SIG-M5 treated with dmso at 0.1 percent for 504 hours (cell line): ENCODE results near the gene PTPN22.
A peak's percentile ranks its signal among the peaks of the same experiment; 100 is the strongest.

Source experiments
- DNase-seq: peaks from one replicate; lab custom pipeline; 2025; ENCODE audit not compliant: unreplicated experiment; lab: John Stamatoyannopoulos, UW

Gene PTPN22

GRCh38 chr1:113804421-113805255, 66.9 kb downstream of the PTPN22 start:
- DNase-seq, result peak; percentile 63

DNA sequence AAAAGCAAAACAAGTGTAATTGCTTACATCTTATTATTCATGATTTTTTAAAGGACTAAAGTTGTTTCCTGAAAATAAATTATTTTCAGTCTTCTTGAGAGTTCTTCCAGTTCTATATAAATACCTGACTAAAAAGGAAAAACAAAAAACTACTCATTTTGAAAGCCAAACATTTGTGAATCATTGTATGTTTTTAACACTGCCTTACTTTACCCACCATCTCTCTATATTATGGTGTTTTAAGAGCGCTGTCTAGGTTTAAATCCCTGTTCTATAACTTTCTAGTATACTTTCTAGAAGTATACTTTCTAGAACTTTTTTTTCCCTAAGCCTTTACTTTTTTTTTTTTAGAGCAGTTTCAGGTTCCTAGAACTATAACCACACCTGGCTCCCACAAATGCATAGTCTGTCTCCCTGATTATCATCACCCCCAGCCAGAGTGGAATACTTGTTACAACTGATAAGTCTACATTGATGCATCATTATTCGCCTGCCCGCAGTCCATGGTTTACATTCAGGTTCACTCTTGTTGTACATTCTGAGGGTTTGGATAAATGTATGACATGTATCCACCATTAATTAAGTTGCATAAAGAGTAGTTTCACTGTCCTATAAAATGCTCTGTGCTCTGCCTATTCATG, 69.0 kb downstream of the PTPN22 start:
- no peak for DNase-seq

GRCh38 chr1:113800487-113800886, 71.0 kb downstream of the PTPN22 start:
- DNase-seq, result no peak

DNA sequence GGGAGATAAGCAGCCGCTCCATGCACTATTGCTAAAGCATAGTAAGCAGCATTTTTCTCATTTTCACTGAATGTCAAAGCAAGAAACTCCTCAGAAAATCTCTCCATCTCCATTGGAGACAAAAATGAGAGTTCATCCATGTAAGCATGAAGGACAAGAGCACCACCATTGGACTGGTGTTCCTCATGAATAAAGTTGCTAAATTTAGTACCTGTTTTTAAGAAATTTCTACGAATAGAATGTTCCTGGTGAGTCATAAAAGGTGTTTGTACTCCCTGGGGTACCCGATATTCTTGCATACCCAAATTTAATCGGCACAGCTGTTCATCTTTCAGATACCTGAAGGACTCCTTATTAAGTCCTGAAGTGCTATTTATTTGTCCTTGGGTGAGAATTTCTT, 74.0 kb downstream of the PTPN22 start:
- no peak for DNase-seq

- no peak for DNase-seq
These were observed 77.4 kb downstream of the PTPN22 start for GRCh38 chr1:113793878-113794834.

DNA sequence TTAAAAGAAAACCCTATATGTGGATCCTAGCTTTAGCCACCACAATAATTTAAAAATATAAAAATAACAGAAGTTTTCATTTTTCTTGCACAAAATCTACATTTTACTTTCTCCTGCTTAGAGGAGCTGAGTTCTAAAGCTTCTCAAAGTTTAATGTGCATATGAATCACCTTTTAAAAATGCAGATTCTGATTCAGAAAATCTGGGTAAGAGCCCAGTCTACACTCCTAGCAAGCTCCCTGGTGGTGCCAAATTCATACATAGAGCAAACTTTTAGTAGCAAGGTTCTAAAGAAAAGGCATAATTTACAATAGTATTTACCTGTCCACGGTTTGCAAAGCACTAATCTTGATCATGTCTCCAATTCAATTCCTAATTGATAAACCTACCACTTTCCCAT, 78.5 kb downstream of the PTPN22 start:
- DNase-seq, result no peak

GRCh38 chr1:113792471-113792870, 79.0 kb downstream of the PTPN22 start:
- no peak for DNase-seq

GRCh38 chr1:113788802-113789201, 82.7 kb downstream of the PTPN22 start:
- no peak for DNase-seq

DNA sequence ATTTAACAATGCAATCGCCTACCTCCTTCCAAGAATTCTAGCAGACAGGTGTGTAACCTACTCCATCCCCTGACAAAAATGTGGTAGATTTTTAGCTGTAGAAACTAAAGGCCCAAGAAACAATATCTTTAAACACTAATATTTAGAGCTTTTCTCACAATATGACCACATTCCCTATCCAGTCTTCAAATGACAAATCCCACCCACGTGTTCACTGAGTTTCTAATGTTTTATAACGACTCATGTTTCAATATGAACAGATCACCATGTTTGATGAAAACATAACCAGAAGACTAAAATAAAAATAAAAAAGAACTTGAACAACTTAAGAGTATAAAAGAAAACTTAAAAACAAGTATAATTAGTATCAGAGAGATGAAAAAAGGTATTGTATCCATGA, 83.8 kb downstream of the PTPN22 start:
- no peak for DNase-seq

DNA sequence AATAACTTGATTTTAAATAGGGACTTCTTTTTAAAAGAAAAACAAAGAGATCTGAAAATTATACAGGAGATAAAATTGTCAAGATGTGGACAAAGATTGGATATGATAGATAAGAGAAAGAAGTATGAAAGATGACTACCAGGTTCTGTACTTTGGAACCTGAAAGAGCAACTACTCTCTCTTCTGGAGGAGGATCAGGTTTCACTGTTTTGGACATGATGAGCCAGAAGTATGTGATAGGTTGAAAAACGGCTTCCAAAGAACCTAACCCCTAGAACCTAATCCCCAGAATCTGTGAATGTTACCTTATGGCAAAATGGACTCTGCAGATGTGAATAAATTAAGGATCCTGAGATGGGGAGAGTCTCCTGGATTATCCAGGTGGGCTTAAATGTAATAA, 85.4 kb downstream of the PTPN22 start:
- DNase-seq, result no peak

- no peak for DNase-seq
These were observed 87.3 kb downstream of the PTPN22 start for GRCh38 chr1:113784104-113784779.

GRCh38 chr1:113783254-113784103, 88.0 kb downstream of the PTPN22 start:
- peak; percentile 91 for DNase-seq

- DNase-seq, result peak; percentile 32
These were observed 89.1 kb downstream of the PTPN22 start for GRCh38 chr1:113782406-113782805.

DNA sequence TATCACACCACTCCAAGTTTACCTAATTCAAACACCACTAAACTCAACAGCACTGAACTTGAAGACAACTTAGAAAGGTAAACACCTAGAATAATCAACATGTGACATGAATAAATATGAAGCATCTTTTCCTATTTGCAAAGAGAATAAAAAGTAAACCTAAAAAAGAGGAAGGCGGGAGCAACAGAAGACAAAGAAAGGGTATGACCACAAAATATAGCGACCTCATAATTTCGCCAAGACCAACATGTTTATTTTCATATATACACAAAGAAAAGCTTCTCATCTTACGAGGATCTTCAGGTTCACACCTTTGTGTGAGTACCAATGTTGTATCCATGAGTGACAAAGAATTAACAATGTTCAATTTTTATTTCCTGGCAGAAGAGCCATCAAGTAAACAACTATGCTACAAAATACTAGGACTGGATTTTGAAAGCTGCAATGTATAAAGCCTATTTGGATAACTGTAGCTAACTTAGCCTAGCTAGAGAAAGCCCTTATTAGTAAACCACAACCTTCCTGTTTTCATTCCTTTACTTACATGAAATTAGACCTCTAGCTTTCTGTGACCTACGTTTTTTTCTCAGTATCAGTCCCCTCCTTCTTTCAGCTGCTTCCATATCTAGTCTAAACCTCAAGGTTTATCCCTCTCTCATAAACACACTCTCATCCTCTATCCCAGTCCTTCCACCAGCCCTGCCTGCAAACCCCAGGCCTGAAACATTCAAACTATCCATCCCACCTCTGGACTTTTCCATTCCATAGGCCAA, 91.0 kb downstream of the PTPN22 start:
- DNase-seq, result peak; percentile 19

DNA sequence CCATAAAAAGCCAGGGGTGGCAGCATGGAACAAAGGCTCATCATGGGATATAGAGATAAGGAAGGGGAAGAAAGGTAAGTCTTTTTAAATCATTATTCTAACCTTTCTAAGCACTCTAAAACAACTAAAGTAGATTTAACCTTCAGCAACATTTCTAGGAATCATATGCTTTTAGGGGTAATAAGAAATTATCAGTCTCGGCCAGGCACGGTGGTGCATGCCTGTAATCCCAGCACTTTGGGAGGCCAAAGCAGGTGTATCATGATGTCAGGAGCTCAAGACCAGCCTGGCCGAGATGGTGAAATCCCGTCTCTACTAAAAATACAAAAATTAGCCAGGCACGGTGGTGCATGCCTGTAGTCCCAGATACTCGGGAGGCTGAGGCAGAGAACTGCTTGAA, 92.0 kb downstream of the PTPN22 start:
- no peak for DNase-seq

GRCh38 chr1:113777561-113777960, 94.0 kb downstream of the PTPN22 start:
- DNase-seq, result no peak

DNA sequence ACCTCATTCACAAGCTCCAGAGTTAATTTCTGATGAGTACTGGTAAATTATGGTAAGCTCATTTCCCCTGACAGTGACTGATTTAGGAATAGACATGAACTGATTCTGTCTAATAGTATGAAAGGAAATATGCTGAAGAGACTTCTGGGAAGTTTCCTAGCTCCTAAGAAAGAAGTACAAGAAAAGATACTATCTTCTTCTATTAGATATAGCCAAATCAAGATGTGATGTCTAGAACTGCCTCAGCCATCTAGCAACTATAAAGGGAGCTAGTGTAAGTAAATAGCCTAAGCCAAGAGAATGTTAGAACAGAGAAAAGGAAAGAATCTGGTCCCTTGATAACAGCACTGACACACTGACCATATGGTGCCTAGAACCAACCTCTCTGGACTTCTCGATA, 101.5 kb downstream of the PTPN22 start:
- DNase-seq, result no peak

DNA sequence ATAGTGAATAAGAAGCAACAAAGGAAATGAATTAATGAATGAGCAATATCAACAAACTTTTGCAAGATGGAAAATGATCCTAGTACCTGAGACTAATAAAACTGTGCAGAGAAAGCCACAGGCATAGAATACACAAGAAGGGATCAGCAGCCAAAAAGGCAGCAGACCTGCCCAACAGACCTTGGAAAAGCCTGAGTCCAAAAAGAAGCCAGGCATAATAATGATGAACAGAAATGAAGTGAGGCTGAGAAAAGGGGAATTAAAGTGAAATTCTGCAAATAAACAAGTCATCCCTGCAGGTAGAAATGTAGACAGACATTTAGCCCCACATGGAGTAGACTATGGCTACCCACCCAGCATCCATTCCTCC, 101.9 kb downstream of the PTPN22 start:
- no peak for DNase-seq

GRCh38 chr1:113768916-113769600, 102.5 kb downstream of the PTPN22 start:
- DNase-seq, result no peak
